Daoy (cell line): ENCODE measurements around the gene IRAK1. TPM values are rescaled to one million over a fixed set of nuclear protein-coding genes. Genes with fewer than 3 reads are reported as not detected.
A peak's percentile ranks its signal among the peaks of the same experiment; 100 is the strongest.

Source experiments
- DNase-seq: peaks from one replicate; pipeline ENCODE4 v3.0.0-alpha.2; 2015; ENCODE audit warnings: low read depth
- total RNA-seq: library from RNA; depleted of rRNA; stranded (reverse); fragments of >200 nt; shearing (Covaris generic); gene quantifications from 2 replicates; pipeline ENCODE4 v1.2.3, GENCODE V29; 2014

IRAK1 gene
- total RNA-seq, 1 experiment from 2014 or later, result 49.2 TPM

- DNase-seq, result no peak
Measured at GRCh38 chrX:154019061-154019621, 561 bp downstream of the IRAK1 start.

- no peak for DNase-seq
Measured at GRCh38 chrX:154018518-154019060, 1.1 kb downstream of the IRAK1 start.

- DNase-seq, result no peak
Measured at GRCh38 chrX:154017766-154018517, 1.8 kb downstream of the IRAK1 start.

- no peak for DNase-seq
Measured at GRCh38 chrX:154016366-154017076, 3.2 kb downstream of the IRAK1 start.

GRCh38 chrX:154015581-154016264 lies 4.0 kb downstream of the IRAK1 start:
- DNase-seq, result no peak

- no peak for DNase-seq
Measured at GRCh38 chrX:154014429-154015380, 5.0 kb downstream of the IRAK1 start.

- peak; percentile 24 for DNase-seq
Measured at GRCh38 chrX:154013614-154014360, 5.9 kb downstream of the IRAK1 start.

GRCh38 chrX:154013001-154013421 lies 6.7 kb downstream of the IRAK1 start:
- DNase-seq, result no peak

- DNase-seq, result no peak
Measured at GRCh38 chrX:154012336-154012991, 7.2 kb downstream of the IRAK1 start.

- no peak for DNase-seq
Measured at GRCh38 chrX:154011376-154012335, 8.0 kb downstream of the IRAK1 start.

GRCh38 chrX:154010330-154011087 lies 9.2 kb downstream of the IRAK1 start:
- no peak for DNase-seq

- DNase-seq, result no peak
Measured at GRCh38 chrX:154008521-154008920, 11.2 kb downstream of the IRAK1 start.

- DNase-seq, result no peak
Measured at GRCh38 chrX:154006947-154007346, 12.8 kb downstream of the IRAK1 start.

- no peak for DNase-seq
Measured at GRCh38 chrX:154004315-154004714, 15.4 kb downstream of the IRAK1 start.

GRCh38 chrX:154002215-154002719 lies 17.4 kb downstream of the IRAK1 start:
- peak; percentile 82 for DNase-seq

- DNase-seq, result no peak
Measured at GRCh38 chrX:154000051-154000450, 19.7 kb downstream of the IRAK1 start.

- no peak for DNase-seq
Measured at GRCh38 chrX:153999359-154000037, 20.2 kb downstream of the IRAK1 start.
